Measurements from ENCODE around the gene PTPRN2.

The PTPRN2 gene

GRCh38 chr7:158487631-158488151 is 99.9 kb downstream of the PTPRN2 start:
- DNase-seq: no peak

- DNase-seq: no peak
Measured at GRCh38 chr7:158486919-158487318, 100.7 kb downstream of the PTPRN2 start.

- DNase-seq: no peak
Measured at GRCh38 chr7:158484801-158485531, 102.7 kb downstream of the PTPRN2 start.

GRCh38 chr7:158482480-158482879 is 105.1 kb downstream of the PTPRN2 start:
- DNase-seq: no peak

- no peak for DNase-seq
Measured at GRCh38 chr7:158479664-158480025, 108.0 kb downstream of the PTPRN2 start.

- DNase-seq: no peak
Measured at GRCh38 chr7:158479021-158479663, 108.5 kb downstream of the PTPRN2 start.

- DNase-seq: no peak
Measured at GRCh38 chr7:158477866-158478265, 109.8 kb downstream of the PTPRN2 start.

GRCh38 chr7:158476331-158476932 is 111.2 kb downstream of the PTPRN2 start:
- DNase-seq: no peak

- no peak for DNase-seq
Measured at GRCh38 chr7:158475679-158476052, 112.0 kb downstream of the PTPRN2 start.

- DNase-seq: no peak
Measured at GRCh38 chr7:158475036-158475678, 112.5 kb downstream of the PTPRN2 start.

- DNase-seq: no peak
Measured at GRCh38 chr7:158474488-158474887, 113.1 kb downstream of the PTPRN2 start.

- DNase-seq: no peak
Measured at GRCh38 chr7:158473946-158474345, 113.7 kb downstream of the PTPRN2 start.

- DNase-seq: no peak
Measured at GRCh38 chr7:158473221-158473620, 114.4 kb downstream of the PTPRN2 start.

GRCh38 chr7:158472596-158472995 is 115.0 kb downstream of the PTPRN2 start:
- DNase-seq: no peak

GRCh38 chr7:158471716-158472115 is 115.9 kb downstream of the PTPRN2 start:
- DNase-seq: no peak

- no peak for DNase-seq
Measured at GRCh38 chr7:158470336-158470735, 117.3 kb downstream of the PTPRN2 start.

GRCh38 chr7:158469396-158470051 is 118.1 kb downstream of the PTPRN2 start:
- DNase-seq: no peak

GRCh38 chr7:158468700-158469296 is 118.8 kb downstream of the PTPRN2 start:
- no peak for DNase-seq

- no peak for DNase-seq
Measured at GRCh38 chr7:158468181-158468580, 119.4 kb downstream of the PTPRN2 start.

- no peak for DNase-seq
Measured at GRCh38 chr7:158467562-158467961, 120.1 kb downstream of the PTPRN2 start.

- DNase-seq: no peak
Measured at GRCh38 chr7:158463317-158463716, 124.3 kb downstream of the PTPRN2 start.

- DNase-seq: no peak
Measured at GRCh38 chr7:158461824-158462223, 125.8 kb downstream of the PTPRN2 start.

- no peak for DNase-seq
Measured at GRCh38 chr7:158460665-158461064, 127.0 kb downstream of the PTPRN2 start.

Data from effector CD4-positive, alpha-beta T cell (primary cell).